ENCODE results near the gene CACNA2D3.

The CACNA2D3 gene

DNA sequence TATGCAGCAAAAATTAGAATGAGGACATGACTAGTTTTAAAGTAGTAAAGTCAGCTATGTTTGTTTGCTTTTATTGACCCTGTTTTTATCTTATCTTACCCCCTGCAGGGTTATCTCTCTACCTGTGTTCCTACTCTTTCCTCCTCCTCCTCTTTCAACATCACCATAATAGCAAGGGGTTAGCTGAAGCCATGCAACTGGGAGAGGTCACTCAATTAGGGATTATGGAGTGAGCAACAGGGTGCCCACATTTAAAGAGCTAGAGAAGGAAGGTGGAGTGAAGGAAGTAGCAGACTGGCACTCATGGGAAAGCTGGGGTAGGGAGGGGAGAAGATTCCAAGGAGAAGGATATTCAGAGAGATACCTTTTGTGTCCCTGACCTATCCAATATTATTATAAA lies 679.6 kb downstream of the CACNA2D3 start:
- no peak for DNase-seq (ENCODE audit: low read depth)

DNA sequence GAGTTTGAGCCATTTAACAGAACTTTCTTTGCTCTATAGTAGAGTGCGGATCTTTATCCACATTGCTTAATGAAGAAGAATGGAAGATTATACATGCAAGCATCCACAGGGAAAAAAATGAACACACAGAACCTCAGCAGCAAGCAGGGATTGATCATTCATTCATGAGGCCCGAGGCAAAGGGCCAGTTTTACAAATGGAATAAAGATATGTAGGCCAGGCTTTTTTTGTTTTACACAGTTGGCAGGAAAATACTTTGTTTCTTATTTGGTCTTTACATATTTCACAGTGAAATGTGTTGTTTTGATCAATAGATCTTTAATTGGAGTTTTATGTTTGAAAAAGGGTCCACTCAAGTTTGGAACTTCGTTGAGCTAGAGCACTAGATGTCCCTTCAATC lies 688.0 kb downstream of the CACNA2D3 start:
- no peak for DNase-seq (ENCODE audit: low read depth)

GRCh38 chr3:54814224-54814623 lies 691.9 kb downstream of the CACNA2D3 start:
- DNase-seq (ENCODE audit: low read depth), result no peak

DNA sequence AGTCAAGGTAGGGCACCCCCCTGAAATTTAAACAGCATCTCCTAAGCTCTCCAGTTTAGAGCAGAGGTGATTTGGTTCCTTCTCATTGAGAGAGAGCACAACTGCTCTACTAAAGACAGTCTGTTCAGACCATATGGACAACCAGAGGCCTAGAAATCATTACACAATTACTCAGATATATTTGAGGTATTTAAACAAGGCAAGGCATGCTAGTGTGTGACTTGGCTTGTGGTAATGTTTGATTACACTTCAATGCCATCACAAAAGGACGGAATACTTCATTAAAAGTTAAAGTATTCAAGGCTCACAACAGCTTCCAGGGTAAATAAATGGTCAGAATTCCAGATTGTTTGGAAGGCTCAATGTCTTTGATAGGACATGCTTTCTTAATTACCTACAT lies 695.3 kb downstream of the CACNA2D3 start:
- peak; percentile 23 for DNase-seq (ENCODE audit: low read depth)

GRCh38 chr3:54818486-54818885 lies 696.1 kb downstream of the CACNA2D3 start:
- no peak for DNase-seq (ENCODE audit: low read depth)

DNA sequence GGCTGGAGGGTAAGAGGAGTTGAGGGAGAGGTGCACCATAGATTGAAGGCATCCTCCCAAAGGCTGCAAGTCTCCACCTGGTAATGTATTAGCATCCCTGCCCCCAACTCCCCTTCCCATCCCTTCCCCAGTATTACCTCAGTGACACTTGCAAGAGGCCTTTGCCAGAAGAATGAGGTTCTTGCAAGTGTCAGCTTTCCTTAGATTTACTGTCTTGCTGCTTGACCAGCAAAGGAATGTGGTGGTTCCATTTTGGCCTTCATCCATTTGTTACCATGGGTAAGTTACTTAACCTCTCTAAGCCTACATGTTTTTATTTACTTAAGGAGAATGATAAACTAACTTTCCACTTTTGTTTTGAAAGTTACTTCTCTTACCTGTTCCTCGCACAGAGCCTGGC lies 696.6 kb downstream of the CACNA2D3 start:
- no peak for DNase-seq (ENCODE audit: low read depth)

- DNase-seq (ENCODE audit: low read depth), result no peak
These were observed 697.6 kb downstream of the CACNA2D3 start for GRCh38 chr3:54819946-54820345.

DNA sequence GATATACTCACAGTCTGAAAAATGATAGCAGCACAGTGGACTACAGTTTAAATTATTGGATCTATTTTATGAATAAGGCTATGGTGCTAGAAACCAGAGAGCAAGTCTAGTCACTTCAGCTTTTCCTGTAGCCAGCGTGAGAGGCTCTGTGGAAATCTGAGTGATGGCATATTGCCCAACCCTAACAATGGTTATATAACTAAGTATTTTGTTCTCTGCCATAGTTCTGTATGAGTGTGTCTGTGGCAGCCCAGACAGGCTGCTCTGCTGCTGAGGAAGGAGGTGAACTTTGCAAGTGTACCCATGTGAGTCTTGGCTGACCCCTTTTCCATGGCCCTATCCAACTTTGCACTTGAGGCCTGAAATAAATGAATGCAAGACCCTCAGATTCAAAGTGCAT lies 699.9 kb downstream of the CACNA2D3 start:
- DNase-seq (ENCODE audit: low read depth), result peak; percentile 21

DNA sequence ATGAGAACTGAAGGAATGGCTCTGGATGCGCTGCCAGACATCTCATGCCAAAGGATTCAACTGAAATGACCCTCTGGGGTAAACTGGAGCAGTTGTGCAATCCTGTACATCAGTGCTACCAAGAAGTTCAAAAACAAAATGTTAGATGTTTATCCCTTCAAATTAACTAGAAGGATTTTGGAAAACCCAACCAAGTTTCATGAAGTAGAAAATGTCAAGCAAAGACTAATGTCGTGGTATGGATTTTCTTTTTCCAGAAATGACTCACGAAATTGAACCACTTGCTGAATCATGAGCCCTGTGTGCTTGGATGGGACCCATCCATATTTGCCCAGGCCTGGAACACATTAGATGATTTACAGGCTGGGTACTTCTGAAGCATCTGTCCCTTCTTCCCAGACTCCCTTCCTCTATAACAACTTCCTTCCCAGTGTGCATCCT lies 703.9 kb downstream of the CACNA2D3 start:
- DNase-seq (ENCODE audit: low read depth), result peak; percentile 18

- DNase-seq (ENCODE audit: low read depth), result no peak
These were observed 704.8 kb downstream of the CACNA2D3 start for GRCh38 chr3:54827056-54827687.

DNA sequence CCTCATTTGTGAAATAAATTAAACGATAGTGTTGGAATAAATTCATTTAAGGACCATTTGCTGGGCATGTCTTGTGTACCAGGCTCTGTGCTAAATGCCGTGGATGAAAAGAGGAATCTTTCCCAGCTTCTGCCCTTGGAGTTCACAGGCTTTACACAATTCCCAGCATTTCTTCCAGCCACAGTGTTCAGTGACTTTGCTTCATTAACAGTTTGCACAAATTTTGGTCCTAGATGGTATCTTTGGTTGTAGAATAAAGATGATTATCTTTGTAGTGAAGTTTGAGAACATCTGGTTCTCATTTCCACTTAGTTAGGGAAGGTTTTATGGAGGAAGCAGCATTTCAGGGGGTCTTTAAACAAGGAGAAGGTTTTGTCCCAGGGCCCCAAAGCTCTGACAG lies 705.4 kb downstream of the CACNA2D3 start:
- DNase-seq (ENCODE audit: low read depth), result no peak

DNA sequence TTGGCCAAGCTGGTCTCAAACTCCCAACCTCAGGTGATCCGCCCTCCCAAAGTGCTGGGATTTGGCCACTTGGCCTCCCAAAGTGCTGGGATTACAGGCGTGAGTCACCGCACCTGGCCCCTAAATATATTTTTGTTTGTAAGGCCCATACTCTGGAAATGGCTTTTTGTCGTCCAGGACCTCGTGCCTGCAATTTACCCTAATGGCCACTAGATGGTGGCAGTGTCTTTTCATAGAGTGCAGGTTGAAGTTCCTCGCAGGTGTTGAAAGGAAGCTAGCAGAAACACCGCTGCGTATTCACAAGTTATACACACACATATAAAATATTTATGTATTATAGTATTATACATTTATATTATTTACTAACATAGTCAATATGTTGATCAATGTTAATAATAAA lies 708.3 kb downstream of the CACNA2D3 start:
- no peak for DNase-seq (ENCODE audit: low read depth)

GRCh38 chr3:54831112-54831511 lies 708.8 kb downstream of the CACNA2D3 start:
- DNase-seq (ENCODE audit: low read depth), result no peak

GRCh38 chr3:54832876-54833275 lies 710.5 kb downstream of the CACNA2D3 start:
- no peak for DNase-seq (ENCODE audit: low read depth)

DNA sequence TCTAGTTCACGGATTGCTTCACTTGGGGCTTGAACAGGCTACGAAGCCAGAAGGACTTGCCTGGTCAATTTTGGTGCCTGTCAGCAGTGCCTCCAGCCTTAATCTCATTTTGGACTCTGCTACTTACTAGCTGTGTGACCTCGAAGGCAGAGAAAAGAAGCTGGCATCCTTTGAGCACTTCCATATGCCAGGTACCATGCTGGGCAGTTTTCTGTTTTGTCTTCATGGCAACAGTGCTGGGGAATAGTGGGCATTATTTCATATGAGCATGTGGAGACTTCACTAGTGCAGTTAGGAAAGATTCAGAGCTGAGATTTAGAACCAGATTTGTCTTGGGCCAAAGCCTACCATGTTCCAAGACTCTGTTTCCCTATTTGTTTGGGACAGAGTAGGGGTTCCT lies 713.3 kb downstream of the CACNA2D3 start:
- no peak for DNase-seq (ENCODE audit: low read depth)

DNA sequence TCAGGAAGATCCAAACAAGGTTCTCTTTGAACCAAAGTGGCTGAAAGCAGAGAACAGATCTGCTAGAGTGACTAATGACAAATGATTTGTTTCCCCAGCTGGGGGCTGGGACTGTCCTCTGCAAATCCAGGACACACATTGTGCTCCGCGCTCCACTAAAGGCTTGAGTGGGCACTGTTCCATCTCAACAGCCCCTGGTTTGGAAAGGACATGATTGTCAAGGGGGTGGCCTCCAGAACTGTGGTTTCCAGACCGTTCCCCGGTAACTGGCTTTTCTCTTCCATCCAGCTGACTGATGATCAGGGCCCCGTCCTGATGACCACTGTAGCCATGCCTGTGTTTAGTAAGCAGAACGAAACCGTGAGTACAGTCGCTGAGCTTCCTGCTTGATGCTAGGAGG lies 714.5 kb downstream of the CACNA2D3 start:
- no peak for DNase-seq (ENCODE audit: low read depth)

DNA sequence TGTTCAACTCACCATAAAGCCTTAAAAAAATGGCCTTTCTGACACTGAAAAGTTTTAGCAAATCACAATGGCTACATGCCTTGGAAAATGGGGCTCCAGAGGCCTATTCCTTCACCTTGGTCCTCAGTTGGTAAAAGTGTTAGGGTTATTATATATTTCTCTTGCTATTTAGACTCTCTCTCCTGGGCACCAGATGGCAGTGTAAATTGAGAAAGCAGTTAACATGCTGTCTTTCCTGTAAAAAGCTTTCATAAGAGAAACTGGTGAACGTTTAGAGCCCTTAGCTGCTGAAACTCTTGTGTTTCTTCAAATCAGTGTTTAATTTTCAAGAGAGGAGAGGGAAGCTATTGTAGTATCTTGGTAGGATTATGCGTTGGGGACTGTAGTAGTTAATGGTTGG lies 715.6 kb downstream of the CACNA2D3 start:
- no peak for DNase-seq (ENCODE audit: low read depth)

- DNase-seq (ENCODE audit: low read depth), result no peak
These were observed 719.1 kb downstream of the CACNA2D3 start for GRCh38 chr3:54841471-54841870.

GRCh38 chr3:54843352-54843751 lies 721.0 kb downstream of the CACNA2D3 start:
- no peak for DNase-seq (ENCODE audit: low read depth)

DNA sequence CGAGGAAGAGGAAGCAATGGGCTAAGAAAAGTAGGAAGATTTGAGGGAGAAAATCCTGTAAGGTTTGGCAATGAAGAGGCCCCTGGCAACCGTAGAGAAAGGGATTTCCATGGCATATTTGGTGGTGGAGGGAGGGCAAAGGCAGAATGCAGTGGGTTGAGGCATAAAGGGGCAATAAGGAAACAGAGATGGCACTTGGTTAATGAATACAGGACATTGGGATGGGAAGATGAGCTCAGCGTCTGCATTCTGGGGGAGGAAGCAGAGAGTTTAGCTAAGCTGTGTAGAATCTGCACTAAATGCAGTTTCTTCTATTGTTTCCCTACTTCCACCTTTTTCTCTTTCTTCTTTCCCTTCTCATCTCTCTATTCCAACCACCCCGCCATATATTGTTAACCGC lies 721.9 kb downstream of the CACNA2D3 start:
- DNase-seq (ENCODE audit: low read depth), result no peak

GRCh38 chr3:54845011-54845410 lies 722.7 kb downstream of the CACNA2D3 start:
- DNase-seq (ENCODE audit: low read depth), result no peak

DNA sequence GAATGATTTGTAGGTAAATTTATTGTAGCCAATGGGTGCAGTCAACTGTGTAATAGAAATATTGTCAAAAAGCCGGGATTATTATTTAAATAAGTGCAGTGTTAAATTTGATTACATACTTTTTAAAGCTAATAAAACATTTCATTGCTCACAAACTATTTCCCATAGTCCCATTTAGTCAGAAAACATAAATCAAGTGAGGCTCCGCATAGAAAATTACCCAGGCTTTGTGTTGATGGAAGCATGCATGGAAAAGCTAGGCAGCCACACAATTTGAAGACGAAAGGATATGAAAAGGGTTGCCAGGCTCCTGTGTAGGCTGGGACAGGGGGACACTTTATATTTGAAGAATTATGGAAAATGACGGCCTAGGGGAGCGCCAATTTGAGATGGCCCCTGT lies 723.2 kb downstream of the CACNA2D3 start:
- DNase-seq (ENCODE audit: low read depth), result no peak

- DNase-seq (ENCODE audit: low read depth), result no peak
These were observed 723.8 kb downstream of the CACNA2D3 start for GRCh38 chr3:54846119-54846518.

DNA sequence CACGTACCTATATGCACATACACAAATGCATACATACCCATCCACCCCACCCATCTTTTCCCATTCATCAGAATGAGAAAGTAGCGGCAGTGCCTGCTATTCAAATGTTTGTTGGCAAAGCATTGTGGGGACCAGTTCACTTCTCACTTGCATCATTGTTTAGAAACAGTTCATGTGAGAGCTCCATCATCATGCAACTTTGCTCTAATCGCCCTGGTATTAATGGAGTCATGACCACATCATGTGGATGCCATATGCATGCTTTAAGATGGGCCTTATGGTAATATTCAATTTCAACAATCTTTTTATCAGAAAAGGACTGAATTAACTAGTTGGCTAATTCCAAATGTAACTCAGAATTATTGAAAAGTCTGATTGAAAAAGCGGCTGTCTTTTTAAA lies 725.0 kb downstream of the CACNA2D3 start:
- no peak for DNase-seq (ENCODE audit: low read depth)

GRCh38 chr3:54849360-54849759 lies 727.0 kb downstream of the CACNA2D3 start:
- DNase-seq (ENCODE audit: low read depth), result no peak
